ENCODE data around the gene ST3GAL4.
A peak's percentile ranks its signal among the peaks of the same experiment; 100 is the strongest.

Gene ST3GAL4

GRCh38 chr11:126450198-126450597 lies 94.7 kb downstream of the ST3GAL4 start:
- no peak overlapping the region for H3K27ac ChIP-seq
- TF ChIP-seq ZFX (IDR thresholded peaks at IDR 0.05) (no peak), CTCF (conservative IDR thresholded peaks at IDR 0.05) (no peak)

- no peak for TF ChIP-seq CTCF (conservative IDR thresholded peaks at IDR 0.05)
- no peak for TF ChIP-seq ZFX (IDR thresholded peaks at IDR 0.05)
- H3K27ac ChIP-seq = no peak overlapping the region
These were observed 95.3 kb downstream of the ST3GAL4 start for GRCh38 chr11:126450806-126451205.

GRCh38 chr11:126451211-126451802 lies 95.8 kb downstream of the ST3GAL4 start:
- no peak overlapping the region for H3K27ac ChIP-seq
- TF ChIP-seq CTCF (conservative IDR thresholded peaks at IDR 0.05) (no peak), ZFX (IDR thresholded peaks at IDR 0.05) (no peak)

- no peak for TF ChIP-seq ZFX (IDR thresholded peaks at IDR 0.05)
- TF ChIP-seq CTCF (conservative IDR thresholded peaks at IDR 0.05) = no peak
- H3K27ac ChIP-seq = no peak overlapping the region
These were observed 97.0 kb downstream of the ST3GAL4 start for GRCh38 chr11:126452241-126453101.

GRCh38 chr11:126456089-126456488 lies 100.6 kb downstream of the ST3GAL4 start:
- TF ChIP-seq ZFX (IDR thresholded peaks at IDR 0.05) (no peak), CTCF (conservative IDR thresholded peaks at IDR 0.05) (no peak)
- peak overlapping the region; percentile 31 for H3K27ac ChIP-seq

GRCh38 chr11:126456783-126457542 lies 101.5 kb downstream of the ST3GAL4 start:
- TF ChIP-seq ZFX (IDR thresholded peaks at IDR 0.05) = no peak
- no peak for TF ChIP-seq CTCF (conservative IDR thresholded peaks at IDR 0.05)
- H3K27ac ChIP-seq = no peak overlapping the region

- H3K27ac ChIP-seq = no peak overlapping the region
- TF ChIP-seq ZFX (IDR thresholded peaks at IDR 0.05) (no peak), CTCF (conservative IDR thresholded peaks at IDR 0.05) (no peak)
These were observed 102.3 kb downstream of the ST3GAL4 start for GRCh38 chr11:126457817-126458216.
